Measurements from ENCODE around the gene ELP4.

DNA sequence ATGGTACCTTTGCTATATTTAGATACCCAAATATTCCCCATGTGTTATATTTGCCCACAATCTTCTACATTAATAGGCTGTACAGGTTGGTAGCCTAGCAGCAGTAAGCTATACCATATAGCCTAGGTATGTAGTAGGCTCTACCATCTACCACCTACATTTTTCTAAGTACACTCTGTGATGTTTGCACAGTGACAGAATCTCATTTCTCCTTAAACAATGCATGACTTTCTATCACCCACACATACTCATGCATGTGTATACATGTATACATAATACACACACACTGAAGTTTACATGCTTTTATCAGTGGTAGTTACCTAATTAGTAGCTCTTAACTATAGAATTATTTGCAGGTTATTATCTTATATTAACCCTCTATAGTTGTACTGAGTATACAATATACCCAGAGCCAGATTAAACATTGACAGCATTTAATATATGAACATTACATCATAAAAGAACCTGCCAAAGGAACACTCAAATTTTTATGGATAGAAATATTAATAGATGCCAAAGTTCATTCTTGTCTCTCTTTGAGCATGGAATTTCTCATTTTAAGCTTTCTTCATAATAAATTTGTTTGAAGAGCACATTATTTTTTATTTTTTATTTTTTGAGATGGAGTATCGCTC lies 51.4 kb downstream of the ELP4 start:
- no peak for TF ChIP-seq POLR2AphosphoS5 (IDR thresholded peaks at IDR 0.05; ENCODE audit: borderline replicate concordance, low read depth, low read length)
- no peak for TF ChIP-seq EZH2 (IDR thresholded peaks at IDR 0.05)
